ENCODE results near the gene ACER3.

Gene ACER3

GRCh38 chr11:77049026-77049425, 188.3 kb downstream of the ACER3 start:
- Histone ChIP-seq H3K4me3 (ENCODE audit: low read length) (no peak overlapping the region), H4K20me1 (ENCODE audit: insufficient read depth, low read length) (no peaks in the 10 kb centered on the region), H3K9ac (ENCODE audit: low read length) (no peak overlapping the region), H3K27ac (ENCODE audit: low read length) (no peak overlapping the region), H3K27me3 (ENCODE audit: low read depth, low read length) (peaks cover 11% of the 10 kb centered on the region), H2AFZ (ENCODE audit: low read depth, low read length) (0 out of 2 replicates have a peak overlapping the region, but pooled peaks have one; percentile 4), H3K79me2 (ENCODE audit: low read length) (no peaks in the 10 kb centered on the region), H3K36me3 (replicated peaks; ENCODE audit: low read depth, low read length) (no peaks in the 10 kb centered on the region), H3K4me1 (ENCODE audit: low read length) (peaks cover 12% of the 10 kb centered on the region), H3K4me2 (ENCODE audit: low read length) (no peak overlapping the region), H3K9me3 (ENCODE audit: insufficient read depth, low read length) (no peaks in the 10 kb centered on the region)
- TF ChIP-seq CTCF (IDR thresholded peaks at IDR 0.05; ENCODE audit: low read depth, low read length) (no peak), EZH2phosphoT487 (IDR thresholded peaks at IDR 0.05; ENCODE audit: low read depth) (no peak)

GRCh38 chr11:77051511-77051910, 190.8 kb downstream of the ACER3 start:
- peaks cover 2% of the 10 kb centered on the region for H3K4me1 ChIP-seq (ENCODE audit: low read length)
- TF ChIP-seq EZH2phosphoT487 (IDR thresholded peaks at IDR 0.05; ENCODE audit: low read depth): no peak
- TF ChIP-seq CTCF (IDR thresholded peaks at IDR 0.05; ENCODE audit: low read depth, low read length): no peak
- H3K27me3 ChIP-seq (ENCODE audit: low read depth, low read length): no peaks in the 10 kb centered on the region
- no peaks in the 10 kb centered on the region for H4K20me1 ChIP-seq (ENCODE audit: insufficient read depth, low read length)
- H3K79me2 ChIP-seq (ENCODE audit: low read length): no peaks in the 10 kb centered on the region
- H3K36me3 ChIP-seq (replicated peaks; ENCODE audit: low read depth, low read length): no peaks in the 10 kb centered on the region
- H3K9me3 ChIP-seq (ENCODE audit: insufficient read depth, low read length): peaks cover 9% of the 10 kb centered on the region; the same call in 1 of the 2 replicates
- H2AFZ ChIP-seq (ENCODE audit: low read depth, low read length): no peak overlapping the region
- H3K4me2 ChIP-seq (ENCODE audit: low read length): no peak overlapping the region
- H3K9ac ChIP-seq (ENCODE audit: low read length): no peak overlapping the region
- H3K27ac ChIP-seq (ENCODE audit: low read length): no peak overlapping the region
- no peak overlapping the region for H3K4me3 ChIP-seq (ENCODE audit: low read length)

GRCh38 chr11:77052518-77052917, 191.8 kb downstream of the ACER3 start:
- H3K4me2 ChIP-seq (ENCODE audit: low read length): no peak overlapping the region
- no peak overlapping the region for H3K9ac ChIP-seq (ENCODE audit: low read length)
- H4K20me1 ChIP-seq (ENCODE audit: insufficient read depth, low read length): no peaks in the 10 kb centered on the region
- H2AFZ ChIP-seq (ENCODE audit: low read depth, low read length): no peak overlapping the region
- no peaks in the 10 kb centered on the region for H3K27me3 ChIP-seq (ENCODE audit: low read depth, low read length)
- H3K36me3 ChIP-seq (replicated peaks; ENCODE audit: low read depth, low read length): no peaks in the 10 kb centered on the region
- H3K79me2 ChIP-seq (ENCODE audit: low read length): no peaks in the 10 kb centered on the region
- no peaks in the 10 kb centered on the region for H3K4me1 ChIP-seq (ENCODE audit: low read length)
- H3K9me3 ChIP-seq (ENCODE audit: insufficient read depth, low read length): peaks cover 19% of the 10 kb centered on the region; the same call in 1 of the 2 replicates
- no peak overlapping the region for H3K4me3 ChIP-seq (ENCODE audit: low read length)
- TF ChIP-seq EZH2phosphoT487 (IDR thresholded peaks at IDR 0.05; ENCODE audit: low read depth) (no peak), CTCF (IDR thresholded peaks at IDR 0.05; ENCODE audit: low read depth, low read length) (no peak)
- H3K27ac ChIP-seq (ENCODE audit: low read length): no peak overlapping the region

GRCh38 chr11:77053217-77054015, 192.7 kb downstream of the ACER3 start:
- Histone ChIP-seq H3K36me3 (replicated peaks; ENCODE audit: low read depth, low read length) (no peaks in the 10 kb centered on the region), H3K27ac (ENCODE audit: low read length) (no peak overlapping the region), H4K20me1 (ENCODE audit: insufficient read depth, low read length) (no peaks in the 10 kb centered on the region), H3K4me1 (ENCODE audit: low read length) (no peaks in the 10 kb centered on the region), H3K4me3 (ENCODE audit: low read length) (no peak overlapping the region), H3K9me3 (ENCODE audit: insufficient read depth, low read length) (peaks cover 25% of the 10 kb centered on the region; the same call in 1 of the 2 replicates), H2AFZ (ENCODE audit: low read depth, low read length) (no peak overlapping the region), H3K4me2 (ENCODE audit: low read length) (no peak overlapping the region), H3K27me3 (ENCODE audit: low read depth, low read length) (no peaks in the 10 kb centered on the region), H3K79me2 (ENCODE audit: low read length) (no peaks in the 10 kb centered on the region), H3K9ac (ENCODE audit: low read length) (no peak overlapping the region)
- TF ChIP-seq CTCF (IDR thresholded peaks at IDR 0.05; ENCODE audit: low read depth, low read length): no peak
- no peak for TF ChIP-seq EZH2phosphoT487 (IDR thresholded peaks at IDR 0.05; ENCODE audit: low read depth)
